ENCODE measurements around the gene LRP1. TPM values are rescaled to one million over a fixed set of nuclear protein-coding genes. Genes with fewer than 3 reads are reported as not detected.

The LRP1 gene
- total RNA-seq, 3 donors from 2014 or later (not counting 1 experiment from before 2014, with no cell fraction given): 6.7 to 13.1 (median 9.5) TPM

DNA sequence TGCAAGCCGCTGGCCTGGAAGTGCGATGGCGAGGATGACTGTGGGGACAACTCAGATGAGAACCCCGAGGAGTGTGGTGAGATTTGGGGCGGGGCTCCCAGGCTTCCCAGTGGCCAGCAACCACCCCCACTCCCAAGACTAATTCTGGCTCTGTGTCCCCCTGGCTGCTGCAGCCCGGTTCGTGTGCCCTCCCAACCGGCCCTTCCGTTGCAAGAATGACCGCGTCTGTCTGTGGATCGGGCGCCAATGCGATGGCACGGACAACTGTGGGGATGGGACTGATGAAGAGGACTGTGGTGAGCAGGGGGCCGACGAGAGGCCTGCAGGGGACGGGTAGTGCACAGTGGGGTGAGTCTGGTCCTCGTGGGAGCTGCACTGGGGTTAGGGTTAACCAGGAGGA lies 76.2 kb downstream of the LRP1 start:
- no peaks in the 10 kb centered on the region for H3K27me3 ChIP-seq (ENCODE audit: control insufficient read depth, insufficient read depth, low read length)
- Mint-ChIP-seq H3K27me3 (ENCODE audit: low read depth in 2 of 2) (peaks cover 0 to 5% of the 10 kb centered on the region in 2 donors), H3K27ac (no peak overlapping the region), H3K9me3 (no peaks in the 10 kb centered on the region), H3K36me3 (no peaks in the 10 kb centered on the region), H3K4me3 (no peak overlapping the region), H3K4me1 (no peaks in the 10 kb centered on the region)
- no peak overlapping the region for H3K4me3 ChIP-seq (ENCODE audit: low read length)
- DNase-seq (no peak), ATAC-seq (no peak)
- H3K36me3 ChIP-seq (ENCODE audit: control insufficient read depth, insufficient read depth, low read length): no peaks in the 10 kb centered on the region
- intact Hi-C loops (cut with micrococcal nuclease): no loop called here
- no peaks in the 10 kb centered on the region for H3K9me3 ChIP-seq (ENCODE audit: control insufficient read depth, insufficient read depth, low read length)
- 91% methylated on average over 19 of the region's 19 CpGs for whole genome bisulfite sequencing (ENCODE audit: insufficient coverage)
- H3K27ac ChIP-seq (ENCODE audit: low read length): no peak overlapping the region
- TF ChIP-seq, protein P1, sequence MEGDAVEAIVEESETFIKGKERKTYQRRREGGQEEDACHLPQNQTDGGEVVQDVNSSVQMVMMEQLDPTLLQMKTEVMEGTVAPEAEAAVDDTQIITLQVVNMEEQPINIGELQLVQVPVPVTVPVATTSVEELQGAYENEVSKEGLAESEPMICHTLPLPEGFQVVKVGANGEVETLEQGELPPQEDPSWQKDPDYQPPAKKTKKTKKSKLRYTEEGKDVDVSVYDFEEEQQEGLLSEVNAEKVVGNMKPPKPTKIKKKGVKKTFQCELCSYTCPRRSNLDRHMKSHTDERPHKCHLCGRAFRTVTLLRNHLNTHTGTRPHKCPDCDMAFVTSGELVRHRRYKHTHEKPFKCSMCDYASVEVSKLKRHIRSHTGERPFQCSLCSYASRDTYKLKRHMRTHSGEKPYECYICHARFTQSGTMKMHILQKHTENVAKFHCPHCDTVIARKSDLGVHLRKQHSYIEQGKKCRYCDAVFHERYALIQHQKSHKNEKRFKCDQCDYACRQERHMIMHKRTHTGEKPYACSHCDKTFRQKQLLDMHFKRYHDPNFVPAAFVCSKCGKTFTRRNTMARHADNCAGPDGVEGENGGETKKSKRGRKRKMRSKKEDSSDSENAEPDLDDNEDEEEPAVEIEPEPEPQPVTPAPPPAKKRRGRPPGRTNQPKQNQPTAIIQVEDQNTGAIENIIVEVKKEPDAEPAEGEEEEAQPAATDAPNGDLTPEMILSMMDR (IDR thresholded peaks at IDR 0.05): no peak
- no peaks in the 10 kb centered on the region for H3K4me1 ChIP-seq (ENCODE audit: control insufficient read depth, insufficient read depth, low read length)

GRCh38 chr12:57205186-57205585 lies 76.9 kb downstream of the LRP1 start:
- H3K27me3 Mint-ChIP-seq (ENCODE audit: low read depth in 2 of 2): peaks cover 0 to 5% of the 10 kb centered on the region in 2 donors
- DNase-seq (no peak), ATAC-seq (no peak)
- TF ChIP-seq, protein P1 (IDR thresholded peaks at IDR 0.05): no peak
- intact Hi-C loops (cut with micrococcal nuclease): no loop called here
- Histone ChIP-seq H3K36me3 (ENCODE audit: control insufficient read depth, insufficient read depth, low read length) (no peaks in the 10 kb centered on the region), H3K27me3 (ENCODE audit: control insufficient read depth, insufficient read depth, low read length) (no peaks in the 10 kb centered on the region), H3K9me3 (ENCODE audit: control insufficient read depth, insufficient read depth, low read length) (no peaks in the 10 kb centered on the region), H3K27ac (ENCODE audit: low read length) (no peak overlapping the region), H3K4me3 (ENCODE audit: low read length) (no peak overlapping the region), H3K4me1 (ENCODE audit: control insufficient read depth, insufficient read depth, low read length) (no peaks in the 10 kb centered on the region)
- H3K36me3 Mint-ChIP-seq: no peaks in the 10 kb centered on the region
- 94% methylated on average over 23 of the region's 26 CpGs for WGBS (ENCODE audit: insufficient coverage)
- H3K4me3 Mint-ChIP-seq: no peak overlapping the region
- H3K9me3 Mint-ChIP-seq: no peaks in the 10 kb centered on the region
- H3K27ac Mint-ChIP-seq: no peak overlapping the region
- no peaks in the 10 kb centered on the region for H3K4me1 Mint-ChIP-seq

DNA sequence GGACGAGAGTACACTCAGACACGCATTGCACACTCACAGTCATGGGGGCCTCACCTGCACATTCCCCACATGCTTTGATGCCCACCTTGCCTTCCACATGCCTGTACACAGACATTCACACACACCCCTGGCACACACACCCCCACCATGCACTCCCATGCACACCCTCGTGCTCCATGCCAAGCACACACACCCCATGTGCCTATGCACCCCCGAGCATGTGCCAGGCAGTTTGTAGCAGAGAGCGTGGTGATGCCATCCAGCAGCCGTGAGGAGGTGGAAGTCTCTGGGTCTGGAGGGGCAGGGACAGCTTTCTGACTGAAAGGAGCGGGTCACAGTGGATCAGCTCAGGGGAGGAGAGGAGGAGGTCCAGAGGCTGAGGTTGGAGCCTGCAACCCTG lies 77.6 kb downstream of the LRP1 start:
- Mint-ChIP-seq H3K4me3 (no peak overlapping the region), H3K27ac (no peak overlapping the region), H3K27me3 (ENCODE audit: low read depth in 2 of 2) (peaks cover 0 to 5% of the 10 kb centered on the region in 2 donors), H3K4me1 (no peaks in the 10 kb centered on the region), H3K9me3 (no peaks in the 10 kb centered on the region), H3K36me3 (no peaks in the 10 kb centered on the region)
- TF ChIP-seq, protein P1 (IDR thresholded peaks at IDR 0.05): no peak
- H3K27me3 ChIP-seq (ENCODE audit: control insufficient read depth, insufficient read depth, low read length): no peaks in the 10 kb centered on the region
- 83% methylated on average over 6 of the region's 7 CpGs for WGBS (ENCODE audit: insufficient coverage)
- no peaks in the 10 kb centered on the region for H3K36me3 ChIP-seq (ENCODE audit: control insufficient read depth, insufficient read depth, low read length)
- DNase-seq (no peak), ATAC-seq (no peak)
- H3K4me1 ChIP-seq (ENCODE audit: control insufficient read depth, insufficient read depth, low read length): no peaks in the 10 kb centered on the region
- no peak overlapping the region for H3K27ac ChIP-seq (ENCODE audit: low read length)
- H3K4me3 ChIP-seq (ENCODE audit: low read length): no peak overlapping the region
- intact Hi-C loops (cut with micrococcal nuclease): no loop called here
- H3K9me3 ChIP-seq (ENCODE audit: control insufficient read depth, insufficient read depth, low read length): no peaks in the 10 kb centered on the region
